NOMO-1 (cell line): ENCODE measurements around the gene PDPN.
"Not testable (repeated sequence)": the region's sequence is repeated elsewhere in the genome, so short reads cannot be mapped to it uniquely, and the experiment has no call there.

Experiments used
- DNase-seq, 2 experiments: peaks; one replicate each; lab custom pipeline; 2025; ENCODE audit not compliant: unreplicated experiment in 2 of 2; lab: John Stamatoyannopoulos, UW

Gene PDPN

DNA sequence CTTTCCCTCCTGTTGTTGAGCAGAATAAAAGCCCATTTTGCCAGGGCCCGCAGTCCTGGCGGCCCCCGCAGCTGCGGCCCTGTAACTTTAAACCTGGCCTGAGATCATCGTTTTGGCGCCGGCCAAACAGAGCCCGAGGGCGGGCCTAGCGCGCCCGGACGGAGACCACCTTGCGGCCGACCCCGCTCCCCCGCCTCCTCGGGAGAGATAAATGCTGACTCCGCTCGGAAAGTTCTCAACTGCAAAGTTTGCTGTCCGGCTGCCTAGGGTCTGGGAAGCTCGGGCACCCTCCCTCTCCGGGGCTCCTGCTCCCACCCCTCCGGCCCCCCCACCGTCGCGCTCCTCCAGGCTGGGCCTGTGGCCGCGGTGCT lies at the start of gene PDPN:
Gene PDPN (plus strand): TSS at position 238 of the 371 bp plus-strand sequence. CDS start 202 bp downstream, outside the sequence.
- DNase-seq = no peak

DNA sequence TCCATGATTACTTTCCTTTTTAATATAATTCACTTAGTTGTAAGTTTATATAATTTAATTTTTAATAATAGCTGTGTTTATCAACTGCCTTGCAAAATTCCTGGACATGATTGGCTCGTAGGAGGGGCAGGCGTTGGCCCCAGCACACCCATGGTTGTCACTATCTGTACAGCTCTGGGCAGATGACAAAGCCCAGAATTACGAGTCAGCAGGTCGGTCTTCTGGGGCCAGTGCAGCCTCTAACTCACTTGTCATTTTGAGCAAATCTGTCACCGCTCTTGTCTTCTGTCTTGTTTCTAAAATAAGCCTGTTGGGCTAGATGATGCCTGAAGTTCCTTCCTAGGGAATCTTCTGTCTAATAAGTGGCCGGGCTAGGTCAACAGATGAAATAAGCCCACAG lies 48.4 kb upstream of the PDPN start:
- DNase-seq = no peak

GRCh38 chr1:13536571-13536970 lies 47.1 kb upstream of the PDPN start:
- DNase-seq = no peak

GRCh38 chr1:13538832-13539231 lies 44.8 kb upstream of the PDPN start:
- DNase-seq = no peak

DNA sequence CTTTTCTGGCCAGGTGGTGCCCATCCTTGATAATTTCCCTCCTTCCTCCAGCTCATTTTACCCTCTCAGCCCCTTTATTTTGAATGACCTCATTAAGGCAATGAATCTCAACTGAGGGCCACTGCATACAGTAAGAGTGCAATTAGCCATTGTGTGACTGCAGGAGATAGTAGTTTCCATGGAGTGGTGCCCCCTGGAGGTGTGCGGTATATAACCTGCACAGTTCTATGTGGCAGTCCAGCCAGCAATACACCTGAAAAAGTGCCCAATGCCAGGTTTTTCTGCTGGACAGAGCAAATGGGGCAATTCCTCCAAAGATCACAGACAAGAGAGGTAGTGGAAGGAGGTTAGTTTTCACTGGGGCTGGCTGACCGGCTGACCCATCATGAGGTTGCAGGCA lies 43.9 kb upstream of the PDPN start:
- DNase-seq = no peak

- DNase-seq = no peak
These were observed 42.8 kb upstream of the PDPN start for GRCh38 chr1:13540866-13541265.

DNA sequence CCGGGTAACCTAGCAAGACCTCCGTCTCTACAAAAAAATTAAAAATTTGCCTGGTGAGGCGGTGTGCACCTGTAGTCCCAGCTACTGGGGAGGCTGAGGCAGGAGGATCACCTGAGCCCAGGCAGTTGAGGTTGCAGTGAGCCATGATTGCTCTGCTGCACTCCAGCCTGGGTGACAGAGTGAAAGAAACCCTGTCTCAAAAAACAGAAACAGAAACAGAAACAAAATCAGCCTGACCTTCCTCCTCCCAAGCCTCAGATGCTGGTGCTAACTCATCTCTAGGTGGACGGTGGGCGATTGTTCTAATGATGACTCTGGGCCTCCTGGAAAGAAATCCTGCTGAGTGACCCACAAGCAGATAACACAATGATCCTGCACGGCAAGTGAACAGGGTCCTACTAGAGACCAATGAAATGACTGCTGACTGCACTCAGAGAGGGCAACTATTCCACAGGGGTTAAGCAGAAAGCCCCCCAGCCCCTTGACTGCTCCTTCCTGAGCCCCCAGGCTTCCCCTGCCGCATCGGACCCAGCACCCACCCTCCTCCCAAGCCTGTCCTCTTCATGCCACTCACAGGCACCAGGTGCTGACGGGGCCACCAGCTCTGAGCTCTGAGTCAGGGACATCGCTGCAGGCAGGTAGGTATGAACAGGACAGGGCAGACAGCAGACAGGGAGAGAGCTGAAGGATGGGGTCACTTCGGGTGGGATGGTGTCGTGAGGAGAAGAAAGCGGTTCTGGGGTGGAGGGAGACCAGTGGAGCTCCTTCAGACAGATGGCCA lies 42.0 kb upstream of the PDPN start:
- no peak for DNase-seq

GRCh38 chr1:13543451-13544220 lies 40.0 kb upstream of the PDPN start:
- DNase-seq = no peak

DNA sequence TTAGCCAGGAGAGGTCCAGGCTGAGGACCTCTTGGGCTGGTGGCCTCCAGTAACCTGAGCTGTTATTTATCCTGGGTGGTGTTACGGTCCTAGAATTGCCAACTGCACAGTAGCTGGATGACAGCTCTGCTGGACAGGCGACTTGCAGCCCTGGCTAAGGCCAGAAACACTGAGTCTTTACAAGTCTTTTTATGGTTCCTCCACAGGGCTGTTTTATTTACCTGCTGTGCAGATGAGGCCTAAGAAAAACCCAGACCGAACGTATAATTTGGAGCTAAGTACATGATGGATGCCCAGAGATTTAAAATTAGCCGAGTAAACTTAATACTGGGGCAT lies 39.4 kb upstream of the PDPN start:
- DNase-seq = no peak

DNA sequence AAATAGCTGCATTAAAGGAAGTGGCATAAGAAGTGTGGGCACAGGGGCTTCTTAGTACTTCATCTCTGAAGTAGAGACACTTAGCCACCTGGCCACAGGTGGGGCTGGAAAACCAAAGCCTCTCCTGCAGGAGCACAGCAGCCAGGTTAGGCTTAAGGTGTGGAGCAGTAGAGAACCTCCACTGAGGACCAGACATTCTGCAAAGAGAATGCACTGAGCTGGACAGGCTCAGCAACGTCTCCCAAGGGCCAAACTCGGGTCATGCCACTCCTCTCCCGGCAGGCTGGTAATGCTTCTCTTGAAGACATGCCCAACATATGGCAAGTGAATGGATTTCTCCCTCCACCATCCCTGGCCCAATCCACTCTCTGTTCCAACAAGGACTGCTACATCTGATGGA lies 36.8 kb upstream of the PDPN start:
- no peak for DNase-seq

DNA sequence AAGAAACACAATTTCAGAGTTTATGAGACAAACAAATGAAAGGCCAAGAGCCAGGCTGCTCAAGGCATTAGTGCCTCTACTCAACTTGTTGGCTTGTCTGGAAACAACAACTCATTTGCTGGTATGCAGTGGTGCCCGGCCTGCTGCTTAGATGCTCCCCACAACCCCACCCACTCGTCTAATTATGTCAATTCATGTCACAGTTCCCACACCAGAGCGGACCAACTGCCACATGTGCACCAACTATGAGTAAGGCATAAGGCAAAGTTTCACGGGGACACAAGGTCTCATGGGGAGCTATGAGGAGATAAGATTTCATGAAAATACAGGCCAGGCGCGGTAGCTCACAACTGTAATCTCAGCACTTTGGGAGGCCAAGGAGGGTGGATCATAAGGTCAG lies 35.4 kb upstream of the PDPN start:
- DNase-seq = no peak

DNA sequence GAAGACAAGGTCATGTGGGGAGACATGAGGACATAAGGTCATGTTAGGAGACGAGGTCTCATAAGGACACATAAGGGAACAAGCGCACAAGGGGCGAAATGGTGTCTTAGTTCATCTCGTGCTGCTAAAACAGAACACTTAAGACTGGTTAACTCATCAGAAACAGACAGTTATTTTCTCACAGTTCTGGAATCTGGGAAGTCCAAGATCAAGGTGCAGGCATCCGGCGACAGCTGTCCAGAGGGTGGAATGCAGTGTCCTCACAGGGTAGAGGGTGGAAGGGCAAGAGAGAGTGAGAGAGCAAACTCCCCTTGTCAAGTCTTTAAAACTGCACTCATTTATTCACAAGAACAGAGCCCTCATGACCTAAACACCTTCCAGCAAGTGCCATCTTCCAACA lies 34.6 kb upstream of the PDPN start:
- DNase-seq = no peak

GRCh38 chr1:13549521-13549920 lies 34.1 kb upstream of the PDPN start:
- no peak for DNase-seq

DNA sequence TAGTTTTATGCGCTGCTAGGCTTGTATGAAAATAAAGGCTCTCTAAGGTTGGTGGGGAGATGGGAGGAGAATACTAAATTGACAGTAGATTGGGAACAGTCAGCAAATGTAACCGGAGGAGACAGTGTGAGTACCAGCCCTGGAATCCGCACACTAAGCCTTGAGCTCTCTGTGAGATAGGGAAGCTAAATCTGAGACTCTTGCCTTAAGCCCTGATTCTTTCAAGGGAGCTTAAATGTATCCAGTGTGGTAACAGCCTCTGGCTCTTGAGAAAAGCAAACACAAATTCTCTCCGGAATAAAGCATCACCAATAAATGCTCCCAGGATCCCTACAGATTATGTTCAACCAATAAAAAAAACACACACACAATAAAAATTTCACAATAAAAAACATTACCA lies 33.0 kb upstream of the PDPN start:
- no peak for DNase-seq

- no peak for DNase-seq
These were observed 28.8 kb upstream of the PDPN start for GRCh38 chr1:13554798-13555197.

DNA sequence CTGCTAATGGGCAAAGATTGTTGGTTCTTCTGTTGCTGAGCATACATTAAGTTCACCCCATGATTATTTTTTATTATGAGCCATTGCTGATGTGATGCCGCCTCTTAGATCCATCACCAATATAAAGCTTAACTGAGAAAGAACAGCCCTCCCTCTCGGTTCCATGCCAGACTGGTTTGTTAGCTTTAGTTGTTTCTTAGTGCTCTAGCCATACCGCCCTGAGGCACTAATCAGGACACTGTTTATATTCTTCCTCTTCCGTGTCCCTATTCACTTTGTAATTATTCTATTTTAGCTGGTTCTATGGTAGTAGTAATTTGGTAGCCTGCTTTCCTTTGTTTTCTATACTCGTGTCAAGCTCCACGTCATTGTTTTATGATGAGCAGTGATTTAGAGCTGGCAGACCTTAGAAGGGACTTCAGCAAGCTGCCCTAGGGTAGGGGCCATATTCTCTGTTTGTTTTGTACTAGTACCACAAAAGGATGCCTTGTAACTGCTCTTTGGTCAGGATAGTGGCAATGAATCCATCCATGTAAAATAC lies 27.3 kb upstream of the PDPN start:
- no peak for DNase-seq

DNA sequence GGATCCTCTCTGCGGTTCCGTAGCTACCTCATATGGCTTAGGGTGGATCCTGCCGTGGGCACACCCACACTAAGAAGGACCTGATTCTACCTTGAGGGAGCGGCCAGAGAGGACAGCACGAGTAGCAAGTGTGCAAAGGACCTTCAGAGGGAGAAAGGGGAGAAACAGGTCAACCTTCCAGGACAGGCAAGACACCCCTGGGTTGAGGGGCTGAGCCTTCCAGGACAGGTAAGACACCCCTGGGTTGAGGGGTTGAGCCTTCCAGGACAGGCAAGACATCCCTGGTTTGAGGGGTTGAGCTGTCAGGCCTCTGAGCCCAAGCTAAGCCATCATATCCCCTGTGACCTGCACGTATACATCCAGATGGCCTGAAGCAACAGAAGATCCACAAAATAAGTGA lies 23.1 kb upstream of the PDPN start:
- DNase-seq = no peak

- DNase-seq = not testable (repeated sequence)
These were observed 20.7 kb upstream of the PDPN start for GRCh38 chr1:13562981-13563380.

- DNase-seq = no peak
These were observed 19.6 kb upstream of the PDPN start for GRCh38 chr1:13564073-13564472.

DNA sequence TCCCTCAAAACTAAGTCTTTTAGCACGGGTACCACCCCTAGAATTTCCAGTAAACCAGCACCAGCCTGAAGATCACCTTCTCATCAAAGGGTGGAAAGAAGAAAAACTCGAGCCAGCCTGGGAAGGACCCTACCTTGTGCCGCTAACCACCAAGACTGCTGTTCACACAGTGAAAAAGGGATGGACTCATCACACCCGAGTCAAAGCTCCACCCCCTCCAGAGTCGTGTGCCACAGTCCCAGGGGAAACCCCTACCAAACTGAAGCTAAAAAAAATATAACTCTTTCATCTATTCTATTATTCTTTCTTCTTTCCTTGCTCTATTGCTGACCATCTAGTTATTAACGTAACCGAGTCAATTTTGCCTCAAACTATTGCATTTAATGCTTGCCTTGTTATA lies 13.2 kb upstream of the PDPN start:
- DNase-seq = not testable (repeated sequence)

DNA sequence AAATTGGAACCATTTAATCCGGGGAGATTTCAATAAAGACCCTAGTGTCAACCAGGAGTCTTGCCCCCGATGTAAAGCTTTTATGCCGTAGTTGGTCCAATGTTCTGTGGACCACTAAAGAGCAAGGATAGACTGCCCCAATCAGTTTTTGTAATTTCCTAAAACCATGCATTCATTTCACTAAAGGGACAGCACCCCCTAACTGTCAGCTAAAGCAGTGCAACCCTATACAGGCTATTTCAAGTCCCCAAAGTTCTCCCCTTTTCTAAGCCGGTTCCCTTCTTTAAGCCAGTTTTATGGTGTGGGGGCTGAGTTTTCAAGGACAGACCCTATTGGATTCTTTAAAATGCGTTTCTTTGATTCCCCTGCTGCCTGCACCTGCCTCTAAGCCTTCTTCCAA lies 12.7 kb upstream of the PDPN start:
- no peak for DNase-seq

DNA sequence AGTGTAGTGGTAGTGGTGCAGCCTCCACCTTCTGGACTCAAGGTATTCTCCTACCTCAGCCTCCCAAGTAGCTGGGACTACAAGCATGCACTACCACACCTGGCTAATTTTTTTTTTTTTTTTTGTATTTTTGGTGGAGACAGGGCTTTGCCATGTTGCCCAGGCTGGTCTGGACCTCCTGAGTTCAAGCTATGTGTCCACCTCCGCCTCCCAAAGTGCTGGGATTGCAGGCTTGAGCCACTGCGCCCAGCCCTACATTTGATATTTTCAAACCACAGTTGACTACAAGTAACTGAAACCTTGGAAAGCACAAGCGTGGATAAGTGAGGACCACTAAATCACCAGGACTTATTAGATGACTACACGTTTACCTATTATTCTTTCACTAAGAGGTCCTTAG lies 10.0 kb upstream of the PDPN start:
- no peak for DNase-seq
